Fibroblast of lung (primary cell): ENCODE measurements around the gene UBQLN4. TPM values are rescaled to one million over a fixed set of nuclear protein-coding genes. Genes with fewer than 3 reads are reported as not detected.

Experiments
- DNase-seq, 2 donors: peaks; one replicate each; pipeline versions ENCODE4 v3.0.0 to v3.0.0-alpha.2; 2010; ENCODE audit warnings: low read depth in 2 of 2
- H2AFZ ChIP-seq: 2 replicates; pipeline ENCODE4 v1.5.1; 2012; ENCODE audit warnings: low read length, control low read depth, inconsistent platforms
- H3K27ac ChIP-seq: 2 replicates; pipeline ENCODE4 v1.5.1; 2011; ENCODE audit warnings: low read length, control low read depth; ENCODE audit not compliant: insufficient read depth
- H3K27me3 ChIP-seq: 2 replicates; pipeline ENCODE4 v1.5.1; 2011; ENCODE audit warnings: mild to moderate bottlenecking, low read length; ENCODE audit not compliant: control insufficient read depth, insufficient read depth
- H3K36me3 ChIP-seq: 2 replicates; pipeline ENCODE4 v1.5.1; 2011; ENCODE audit warnings: low read length; ENCODE audit not compliant: control insufficient read depth, insufficient read depth
- H3K4me1 ChIP-seq: 2 replicates; pipeline ENCODE4 v1.5.1; 2011; ENCODE audit warnings: low read length; ENCODE audit not compliant: control insufficient read depth, insufficient read depth; ENCODE audit errors: extremely low read depth
- H3K4me2 ChIP-seq: 2 replicates; pipeline ENCODE4 v1.5.1; 2011; ENCODE audit warnings: low read length, control low read depth; ENCODE audit not compliant: insufficient read depth; ENCODE audit errors: extremely low read depth
- H3K4me3 ChIP-seq, 4 experiments: fragments of 200-600 bp in 1 of 4; sonication (generic) in 1 of 4; replicated peaks in 1 of 4; 2 replicates each; pipeline ENCODE4 v1.5.1; 2011 to 2016; ENCODE audit warnings: low read length in 4 of 4, low read depth in 3 of 4, mild to moderate bottlenecking in 3 of 4, control low read depth in 2 of 4, inconsistent platforms in 1 of 4, mixed read lengths in 1 of 4; ENCODE audit not compliant: insufficient read depth in 1 of 4; ENCODE audit errors: control extremely low read depth in 1 of 4
- H3K79me2 ChIP-seq: 2 replicates; pipeline ENCODE4 v1.5.1; 2012; ENCODE audit warnings: mild to moderate bottlenecking, low read length, inconsistent platforms; ENCODE audit not compliant: control insufficient read depth, insufficient read depth
- H3K9ac ChIP-seq: 2 replicates; pipeline ENCODE4 v1.5.1; 2011; ENCODE audit warnings: mild to moderate bottlenecking, low read length, control low read depth; ENCODE audit not compliant: insufficient read depth
- H3K9me3 ChIP-seq: 2 replicates; pipeline ENCODE4 v1.5.1; 2012; ENCODE audit warnings: low read depth, low read length; ENCODE audit not compliant: control insufficient read depth, insufficient read depth
- H4K20me1 ChIP-seq: 2 replicates; pipeline ENCODE4 v1.5.1; 2011; ENCODE audit warnings: low read length; ENCODE audit not compliant: control insufficient read depth, insufficient read depth; ENCODE audit errors: extremely low read depth
- CTCF ChIP-seq, 2 donors: IDR thresholded peaks in 1 of 2; conservative IDR thresholded peaks in 1 of 2; 1 replicate in 1 of 2; 2 replicates in 1 of 2; pipeline ENCODE4 v1.5.1; 2011 to 2012; ENCODE audit warnings: low read length in 2 of 2, control low read depth in 1 of 2, inconsistent platforms in 1 of 2, low read depth in 1 of 2, mild to moderate bottlenecking in 1 of 2
- EZH2 ChIP-seq: IDR thresholded peaks from 2 replicates; pipeline ENCODE4 v1.5.1; 2012; ENCODE audit warnings: low read length, control low read depth, mild to moderate bottlenecking; ENCODE audit errors: missing control alignments
- polyA plus RNA-seq, 2 donors: library from polyadenylated mRNA; depleted of rRNA in 1 of 2; stranded (reverse) in 1 of 2; unstranded in 1 of 2; fragments of >200 nt; gene quantifications; 2 replicates each; pipeline ENCODE4 v1.2.1, GENCODE V29; 2011 to 2012; ENCODE audit warnings: missing spikeins in 1 of 2
- total RNA-seq: library from RNA; depleted of rRNA; stranded (reverse); fragments of >200 nt; gene quantifications from 2 replicates; pipeline ENCODE4 v1.2.1, GENCODE V29; 2014

UBQLN4 gene
- total and polyA plus RNA-seq, 2 donors (not counting 1 experiment from before 2014, with no cell fraction given) = 11.1 to 12.5 TPM

- H3K9me3 ChIP-seq = no peaks in the 10 kb centered on the region
- peaks cover 1% of the 10 kb centered on the region for H3K36me3 ChIP-seq
- peak in 1 of 2 donors; percentile 79 for DNase-seq
- H3K4me1 ChIP-seq = no peaks in the 10 kb centered on the region
- H3K9ac ChIP-seq = no peak overlapping the region
- H4K20me1 ChIP-seq = no peaks in the 10 kb centered on the region
- no peak overlapping the region for H3K4me3 ChIP-seq
- TF ChIP-seq EZH2 = no peak
- TF ChIP-seq CTCF (conservative IDR thresholded peaks at IDR 0.05 in 1 of 2, IDR thresholded peaks at IDR 0.05 in 1 of 2; ENCODE audit: low read depth in 1 of 2, low read length in 2 of 2) = no peak
- no peak overlapping the region for H3K27ac ChIP-seq
- no peak overlapping the region for H3K4me2 ChIP-seq
- no peaks in the 10 kb centered on the region for H3K79me2 ChIP-seq
- no peaks in the 10 kb centered on the region for H3K27me3 ChIP-seq
- H2AFZ ChIP-seq = no peak overlapping the region
Measured at GRCh38 chr1:156001662-156002171, 51.9 kb downstream of the UBQLN4 start.

GRCh38 chr1:156001021-156001661, 52.5 kb downstream of the UBQLN4 start:
- no peak overlapping the region for H3K27ac ChIP-seq
- TF ChIP-seq CTCF (conservative IDR thresholded peaks at IDR 0.05 in 1 of 2, IDR thresholded peaks at IDR 0.05 in 1 of 2; ENCODE audit: low read depth in 1 of 2, low read length in 2 of 2) = no peak
- TF ChIP-seq EZH2 = no peak
- no peaks in the 10 kb centered on the region for H3K79me2 ChIP-seq
- DNase-seq = no peak
- H3K4me2 ChIP-seq = no peak overlapping the region
- no peaks in the 10 kb centered on the region for H3K4me1 ChIP-seq
- H3K4me3 ChIP-seq = no peak overlapping the region
- H3K9me3 ChIP-seq = no peaks in the 10 kb centered on the region
- no peak overlapping the region for H3K9ac ChIP-seq
- H2AFZ ChIP-seq = no peak overlapping the region
- H3K27me3 ChIP-seq = no peaks in the 10 kb centered on the region
- H4K20me1 ChIP-seq = no peaks in the 10 kb centered on the region
- no peaks in the 10 kb centered on the region for H3K36me3 ChIP-seq

- Histone ChIP-seq H4K20me1 (no peaks in the 10 kb centered on the region), H3K27ac (no peak overlapping the region), H3K9ac (no peak overlapping the region), H3K79me2 (no peaks in the 10 kb centered on the region), H3K36me3 (no peaks in the 10 kb centered on the region), H3K27me3 (no peaks in the 10 kb centered on the region), H3K4me1 (no peaks in the 10 kb centered on the region), H2AFZ (no peak overlapping the region), H3K9me3 (no peaks in the 10 kb centered on the region), H3K4me2 (no peak overlapping the region), H3K4me3 (no peak overlapping the region)
- TF ChIP-seq EZH2 (no peak), CTCF (conservative IDR thresholded peaks at IDR 0.05 in 1 of 2, IDR thresholded peaks at IDR 0.05 in 1 of 2; ENCODE audit: low read depth in 1 of 2, low read length in 2 of 2) (no peak)
- DNase-seq = no peak
Measured at GRCh38 chr1:155999964-156000363, 53.6 kb downstream of the UBQLN4 start.
